HCT116 (cell line): ENCODE measurements around the gene RAPGEF6. TPM values are rescaled to one million over a fixed set of nuclear protein-coding genes. Genes with fewer than 3 reads are reported as not detected.

Source experiments
- ATAC-seq: fragments of 200-7000 bp; cut with Tn5 transposase; 2 replicates; pipeline ENCODE4 v1.9.1; 2020; ENCODE audit warnings: mild to moderate bottlenecking, moderate library complexity
- BruUV-seq: library from RNA; stranded (reverse); fragments of 400-500 nt; replicated peaks from 2 replicates; lab custom pipeline; 2021; lab: Mats Ljungman, UMichigan
- CTCF ChIA-PET: fragments of 300-600 bp; sonication (Branson Sonifier 250); formaldehyde crosslinking; loops from one replicate; lab custom pipeline; 2021; ENCODE audit warnings: antibody characterized with exemption; lab: Charles Lee
- POLR2A ChIA-PET: fragments of 300-600, 350-600 bp; sonication (Branson Sonifier 250); formaldehyde crosslinking; loops from one replicate; lab custom pipeline; 2021; ENCODE audit warnings: antibody characterized with exemption; lab: Charles Lee
- RAD21 ChIA-PET, 2 experiments: fragments of 300-600 bp; sonication (Branson Sonifier 250); formaldehyde crosslinking; loops; one replicate each; lab custom pipeline; 2023; ENCODE audit warnings: low total read pairs in 2 of 2; ENCODE audit not compliant: uncharacterized antibody in 2 of 2, unreplicated experiment in 2 of 2, low non-redundant PET in 1 of 2; lab: Charles Lee
- DNase-seq: peaks from one replicate; pipeline ENCODE4 v3.0.0-alpha.2; 2010; ENCODE audit warnings: low read depth, low spot score
- H2AFZ ChIP-seq: fragments of 200-600 bp; shearing (Covaris generic), sonication (generic); 2 replicates; pipeline ENCODE4 v1.6.1; 2017; ENCODE audit warnings: low read depth, mixed run types, mixed read lengths, antibody characterized with exemption, low read length; ENCODE audit not compliant: poor library complexity, severe bottlenecking
- H3K27ac ChIP-seq: 2 replicates; pipeline ENCODE4 v1.5.1; 2012; ENCODE audit warnings: low read depth, low read length
- H3K27me3 ChIP-seq: fragments of 200-600 bp; sonication (generic); 2 replicates; pipeline ENCODE4 v1.6.1; 2016; ENCODE audit warnings: mixed run types, low read length, mixed read lengths; ENCODE audit not compliant: insufficient read depth
- H3K36me3 ChIP-seq, 2 experiments: fragments of 200-500 bp in 1 of 2; fragments of 200-600 bp in 1 of 2; sonication (Bioruptor generic) in 1 of 2; sonication (generic) in 1 of 2; 2 replicates each; pipeline versions ENCODE4 v1.5.1 to v1.6.1; 2014 to 2016; ENCODE audit warnings: low read length in 2 of 2, inconsistent platforms in 1 of 2, mixed read lengths in 1 of 2, mixed run types in 1 of 2; ENCODE audit not compliant: insufficient read depth in 2 of 2, control insufficient read depth in 1 of 2
- H3K4me1 ChIP-seq, 2 experiments: fragments of 200-600 bp in 1 of 2; sonication (generic) in 1 of 2; 2 replicates each; pipeline versions ENCODE4 v1.5.1 to v1.6.1; 2012 to 2017; ENCODE audit warnings: low read length in 2 of 2, inconsistent platforms in 1 of 2, mild to moderate bottlenecking in 1 of 2, mixed read lengths in 1 of 2, mixed run types in 1 of 2, moderate library complexity in 1 of 2; ENCODE audit not compliant: insufficient read depth in 2 of 2, control insufficient read depth in 1 of 2
- H3K4me2 ChIP-seq: fragments of 200-600 bp; sonication (generic); 2 replicates; pipeline ENCODE4 v1.6.1; 2017; ENCODE audit warnings: mixed run types, low read length, mixed read lengths
- H3K4me3 ChIP-seq, 2 experiments: fragments of 200-600 bp in 1 of 2; sonication (generic) in 1 of 2; replicated peaks in 1 of 2; 2 replicates each; pipeline ENCODE4 v1.5.1; 2011 to 2016; ENCODE audit warnings: low read length in 2 of 2, control low read depth in 1 of 2, low read depth in 1 of 2, mild to moderate bottlenecking in 1 of 2, mixed read lengths in 1 of 2, mixed run types in 1 of 2
- H3K79me2 ChIP-seq: fragments of 200-600 bp; sonication (generic); 2 replicates; pipeline ENCODE4 v1.6.1; 2017; ENCODE audit warnings: mild to moderate bottlenecking, mixed run types, low read length, moderate library complexity, mixed read lengths; ENCODE audit not compliant: insufficient read depth
- H3K9ac ChIP-seq: fragments of 200-600 bp; sonication (generic); 2 replicates; pipeline ENCODE4 v1.6.1; 2016; ENCODE audit warnings: low read length, mixed read lengths
- H3K9me2 ChIP-seq: fragments of 200-600 bp; sonication (generic), shearing (Covaris generic); 2 replicates; pipeline ENCODE4 v1.6.1; 2017; ENCODE audit warnings: mixed run types, mild to moderate bottlenecking, moderate library complexity; ENCODE audit not compliant: insufficient read depth
- H3K9me3 ChIP-seq, 2 experiments: fragments of 200-500 bp in 1 of 2; fragments of 200-600 bp in 1 of 2; sonication (Bioruptor generic) in 1 of 2; sonication (generic) in 1 of 2; 2 replicates each; pipeline ENCODE4 v1.6.1; 2014 to 2017; ENCODE audit warnings: low read length in 2 of 2, mixed read lengths in 2 of 2, inconsistent platforms in 1 of 2, low read depth in 1 of 2, mild to moderate bottlenecking in 1 of 2, mixed run types in 1 of 2, moderate library complexity in 1 of 2; ENCODE audit not compliant: control insufficient read depth in 1 of 2, insufficient read depth in 1 of 2
- H4K20me1 ChIP-seq: fragments of 200-600 bp; sonication (generic), shearing (Covaris generic); 2 replicates; pipeline ENCODE4 v1.6.1; 2017; ENCODE audit warnings: mixed run types, mild to moderate bottlenecking, moderate library complexity; ENCODE audit not compliant: insufficient read depth
- CBX3 ChIP-seq: IDR thresholded peaks from 2 replicates; pipeline ENCODE4 v1.6.1; 2012; ENCODE audit warnings: low read depth
- EGR1 ChIP-seq: IDR thresholded peaks from 2 replicates; pipeline ENCODE4 v1.6.1; 2012; ENCODE audit warnings: low read depth
- ELF1 ChIP-seq: IDR thresholded peaks from 2 replicates; pipeline ENCODE4 v1.6.1; 2012; ENCODE audit warnings: low read depth, borderline replicate concordance
- EZH2phosphoT487 ChIP-seq: fragments of 200-600 bp; IDR thresholded peaks from 2 replicates; pipeline ENCODE4 v1.6.1; 2018; ENCODE audit warnings: antibody characterized with exemption, borderline replicate concordance
- FOSL1 ChIP-seq: IDR thresholded peaks from 2 replicates; pipeline ENCODE4 v1.6.1; 2012; ENCODE audit warnings: low read depth
- JUND ChIP-seq: IDR thresholded peaks from 2 replicates; pipeline ENCODE4 v1.6.1; 2012
- RAD21 ChIP-seq: IDR thresholded peaks from 2 replicates; pipeline ENCODE4 v1.6.1; 2012; ENCODE audit warnings: low read depth, mild to moderate bottlenecking
- SIN3A ChIP-seq: IDR thresholded peaks from 2 replicates; pipeline ENCODE4 v1.6.1; 2012; ENCODE audit warnings: low read depth
- SP1 ChIP-seq: IDR thresholded peaks from 2 replicates; pipeline ENCODE4 v1.6.1; 2012; ENCODE audit warnings: low read depth
- TCF7L2 ChIP-seq: IDR thresholded peaks from 2 replicates; pipeline ENCODE4 v1.7.0; 2011; ENCODE audit warnings: borderline replicate concordance, inconsistent platforms; ENCODE audit not compliant: insufficient read depth, insufficient read length; ENCODE audit errors: extremely low read depth
- ZFX ChIP-seq: fragments of 450-650 bp; IDR thresholded peaks from 2 replicates; pipeline ENCODE4 v1.6.1; 2017
- ZNF274 ChIP-seq: fragments of 200-500 bp; sonication (Bioruptor generic); IDR thresholded peaks from 2 replicates; pipeline ENCODE4 v1.6.1; 2014; ENCODE audit warnings: mild to moderate bottlenecking, low read depth, low read length, inconsistent platforms
- intact Hi-C: fragments of 100-400 bp; cut with micrococcal nuclease; formaldehyde crosslinking; loops from 2 replicates; pipeline ENCODE4 v1.10.0; 2022
- total RNA-seq: library from RNA; stranded (reverse); gene quantifications from one replicate; pipeline ENCODE4 v1.2.1, GENCODE V29; 2021; ENCODE audit not compliant: unreplicated experiment
- TF ChIP-seq, protein P1 (sequence below): IDR thresholded peaks from 2 replicates; pipeline ENCODE4 v1.6.1; 2012
- TF ChIP-seq, protein P2 (sequence below): IDR thresholded peaks from 2 replicates; pipeline ENCODE4 v1.6.1; 2011; ENCODE audit warnings: mild to moderate bottlenecking, low read length, moderate library complexity; ENCODE audit not compliant: insufficient replicate concordance; ENCODE audit errors: extremely low read depth
- TF ChIP-seq, protein P3 (sequence below), 3 experiments: fragments of 200-600 bp in 1 of 3; sonication (generic) in 1 of 3; IDR thresholded peaks in 2 of 3; conservative IDR thresholded peaks in 1 of 3; 2 replicates each; pipeline ENCODE4 v1.5.1; 2012 to 2017; ENCODE audit warnings: low read depth in 2 of 3, low read length in 2 of 3, antibody characterized with exemption in 1 of 3, borderline replicate concordance in 1 of 3, control low read depth in 1 of 3, mild to moderate bottlenecking in 1 of 3, mixed read lengths in 1 of 3, mixed run types in 1 of 3, moderate library complexity in 1 of 3; ENCODE audit not compliant: insufficient read depth in 1 of 3
- TF ChIP-seq, protein P4 (sequence below): IDR thresholded peaks from 2 replicates; pipeline ENCODE4 v1.6.1; 2012

The RAPGEF6 gene
- total RNA-seq, 1 experiment from 2014 or later = 18.4 TPM

GRCh38 chr5:131528682-131529081 lies 106.3 kb downstream of the RAPGEF6 start:
- H3K4me1 ChIP-seq = no peaks in the 10 kb centered on the region
- CTCF ChIA-PET = no interaction called here
- intact Hi-C loops = no loop called here
- peaks cover 4% of the 10 kb centered on the region; the same call in 1 of the 2 replicates for H4K20me1 ChIP-seq
- H3K27me3 ChIP-seq = no peaks in the 10 kb centered on the region
- H3K9me2 ChIP-seq = no peaks in the 10 kb centered on the region
- no peak for ATAC-seq
- H3K4me2 ChIP-seq = no peak overlapping the region
- POLR2A ChIA-PET = no interaction called here
- no TSS peak for BruUV-seq
- H3K9ac ChIP-seq = no peak overlapping the region
- RAD21 ChIA-PET = interaction anchor here in 1 of 2 experiments (0.6 kb wide), 1 partner anchor 62 kb away, joined by 4 read pairs; no protein-coding TSS in a partner anchor
- H3K79me2 ChIP-seq = peaks cover 9% of the 10 kb centered on the region; the same call in 1 of the 2 replicates
- H3K36me3 ChIP-seq = no peaks in the 10 kb centered on the region
- H3K4me3 ChIP-seq = no peak overlapping the region
- TF ChIP-seq, protein P1, sequence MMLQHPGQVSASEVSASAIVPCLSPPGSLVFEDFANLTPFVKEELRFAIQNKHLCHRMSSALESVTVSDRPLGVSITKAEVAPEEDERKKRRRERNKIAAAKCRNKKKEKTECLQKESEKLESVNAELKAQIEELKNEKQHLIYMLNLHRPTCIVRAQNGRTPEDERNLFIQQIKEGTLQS = no peak
- H3K27ac ChIP-seq = no peak overlapping the region
- no peak for DNase-seq
- H3K9me3 ChIP-seq = no peaks in the 10 kb centered on the region
- no peak overlapping the region for H2AFZ ChIP-seq

- Histone ChIP-seq H3K9ac (no peak overlapping the region), H3K36me3 (no peaks in the 10 kb centered on the region), H3K9me2 (no peaks in the 10 kb centered on the region), H3K27me3 (no peaks in the 10 kb centered on the region), H3K27ac (no peak overlapping the region), H3K4me2 (no peak overlapping the region), H3K4me3 (no peak overlapping the region), H4K20me1 (no peaks in the 10 kb centered on the region), H3K4me1 (no peaks in the 10 kb centered on the region), H3K9me3 (no peaks in the 10 kb centered on the region), H3K79me2 (peaks cover 8% of the 10 kb centered on the region; the same call in 1 of the 2 replicates), H2AFZ (no peak overlapping the region)
- BruUV-seq = no TSS peak
- intact Hi-C loops = no loop called here
- DNase-seq (no peak), ATAC-seq (no peak)
- POLR2A ChIA-PET = no interaction called here
- no peak for TF ChIP-seq FOSL1
- no peak for TF ChIP-seq SP1
- TF ChIP-seq, protein P2, sequence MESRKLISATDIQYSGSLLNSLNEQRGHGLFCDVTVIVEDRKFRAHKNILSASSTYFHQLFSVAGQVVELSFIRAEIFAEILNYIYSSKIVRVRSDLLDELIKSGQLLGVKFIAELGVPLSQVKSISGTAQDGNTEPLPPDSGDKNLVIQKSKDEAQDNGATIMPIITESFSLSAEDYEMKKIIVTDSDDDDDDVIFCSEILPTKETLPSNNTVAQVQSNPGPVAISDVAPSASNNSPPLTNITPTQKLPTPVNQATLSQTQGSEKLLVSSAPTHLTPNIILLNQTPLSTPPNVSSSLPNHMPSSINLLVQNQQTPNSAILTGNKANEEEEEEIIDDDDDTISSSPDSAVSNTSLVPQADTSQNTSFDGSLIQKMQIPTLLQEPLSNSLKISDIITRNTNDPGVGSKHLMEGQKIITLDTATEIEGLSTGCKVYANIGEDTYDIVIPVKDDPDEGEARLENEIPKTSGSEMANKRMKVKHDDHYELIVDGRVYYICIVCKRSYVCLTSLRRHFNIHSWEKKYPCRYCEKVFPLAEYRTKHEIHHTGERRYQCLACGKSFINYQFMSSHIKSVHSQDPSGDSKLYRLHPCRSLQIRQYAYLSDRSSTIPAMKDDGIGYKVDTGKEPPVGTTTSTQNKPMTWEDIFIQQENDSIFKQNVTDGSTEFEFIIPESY = no peak
- TF ChIP-seq EZH2phosphoT487 = no peak
- no peak for TF ChIP-seq TCF7L2
- no peak for TF ChIP-seq SIN3A
- TF ChIP-seq, protein P3, sequence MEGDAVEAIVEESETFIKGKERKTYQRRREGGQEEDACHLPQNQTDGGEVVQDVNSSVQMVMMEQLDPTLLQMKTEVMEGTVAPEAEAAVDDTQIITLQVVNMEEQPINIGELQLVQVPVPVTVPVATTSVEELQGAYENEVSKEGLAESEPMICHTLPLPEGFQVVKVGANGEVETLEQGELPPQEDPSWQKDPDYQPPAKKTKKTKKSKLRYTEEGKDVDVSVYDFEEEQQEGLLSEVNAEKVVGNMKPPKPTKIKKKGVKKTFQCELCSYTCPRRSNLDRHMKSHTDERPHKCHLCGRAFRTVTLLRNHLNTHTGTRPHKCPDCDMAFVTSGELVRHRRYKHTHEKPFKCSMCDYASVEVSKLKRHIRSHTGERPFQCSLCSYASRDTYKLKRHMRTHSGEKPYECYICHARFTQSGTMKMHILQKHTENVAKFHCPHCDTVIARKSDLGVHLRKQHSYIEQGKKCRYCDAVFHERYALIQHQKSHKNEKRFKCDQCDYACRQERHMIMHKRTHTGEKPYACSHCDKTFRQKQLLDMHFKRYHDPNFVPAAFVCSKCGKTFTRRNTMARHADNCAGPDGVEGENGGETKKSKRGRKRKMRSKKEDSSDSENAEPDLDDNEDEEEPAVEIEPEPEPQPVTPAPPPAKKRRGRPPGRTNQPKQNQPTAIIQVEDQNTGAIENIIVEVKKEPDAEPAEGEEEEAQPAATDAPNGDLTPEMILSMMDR (IDR thresholded peaks at IDR 0.05 in 2 of 3, conservative IDR thresholded peaks at IDR 0.05 in 1 of 3; ENCODE audit: borderline replicate concordance in 1 of 3, insufficient read depth in 1 of 3, low read depth in 2 of 3, low read length in 2 of 3) = no peak
- no peak for TF ChIP-seq CBX3
- TF ChIP-seq ELF1 = no peak
- no peak for TF ChIP-seq RAD21
- TF ChIP-seq JUND = no peak
- no peak for TF ChIP-seq ZNF274
- TF ChIP-seq ZFX = no peak
- TF ChIP-seq, protein P1 = no peak
- TF ChIP-seq EGR1 = no peak
- TF ChIP-seq, protein P4, sequence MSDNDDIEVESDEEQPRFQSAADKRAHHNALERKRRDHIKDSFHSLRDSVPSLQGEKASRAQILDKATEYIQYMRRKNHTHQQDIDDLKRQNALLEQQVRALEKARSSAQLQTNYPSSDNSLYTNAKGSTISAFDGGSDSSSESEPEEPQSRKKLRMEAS = no peak
- CTCF ChIA-PET = no interaction called here
- RAD21 ChIA-PET = no interaction called here
Observed at GRCh38 chr5:131525805-131526204, 109.2 kb downstream of the RAPGEF6 start.
